ENCODE data around the gene KRTDAP.

Gene KRTDAP

GRCh38 chr19:35512831-35513627, 22.8 kb upstream of the KRTDAP start:
- FAIRE-seq, result no peak

DNA sequence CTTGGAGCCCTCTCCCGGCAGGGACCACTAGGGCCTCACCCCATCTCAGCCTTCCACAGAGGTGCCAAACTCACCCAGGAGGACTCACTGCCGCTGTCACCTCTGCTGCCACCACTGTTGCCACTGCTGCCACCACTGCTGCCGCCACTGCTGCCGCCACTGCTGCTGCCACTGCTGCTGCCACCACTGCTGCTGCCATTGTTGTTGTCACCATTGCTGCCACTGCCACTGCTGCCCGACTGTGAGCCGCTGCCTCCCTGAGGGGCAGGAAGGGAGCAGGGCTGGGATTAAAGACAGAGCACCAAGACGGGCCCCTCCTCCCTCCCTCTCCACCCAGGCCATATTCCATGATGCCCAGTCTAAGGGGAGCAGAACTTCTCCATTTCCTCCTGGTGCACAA, 21.1 kb upstream of the KRTDAP start:
- FAIRE-seq, result no peak

DNA sequence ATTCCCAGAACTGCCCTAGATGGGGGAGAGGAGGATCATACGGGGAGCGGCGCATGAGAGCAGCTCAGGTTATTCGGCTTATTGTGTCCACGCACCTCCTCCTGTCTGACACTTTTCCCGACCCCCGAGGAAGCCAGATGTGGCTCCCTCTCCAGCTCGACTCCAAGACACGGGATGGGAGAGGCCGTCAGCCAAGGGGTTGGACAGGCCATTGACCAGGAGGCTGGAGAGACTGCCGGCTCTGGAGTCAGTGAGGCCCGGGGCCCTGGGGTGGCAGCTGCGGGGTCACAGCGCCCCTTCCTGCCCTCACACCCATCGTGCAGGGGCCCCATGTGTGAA, 20.3 kb upstream of the KRTDAP start:
- no peak for FAIRE-seq

- FAIRE-seq, result peak; percentile 95
These were observed 19.8 kb upstream of the KRTDAP start for GRCh38 chr19:35509861-35510625.

DNA sequence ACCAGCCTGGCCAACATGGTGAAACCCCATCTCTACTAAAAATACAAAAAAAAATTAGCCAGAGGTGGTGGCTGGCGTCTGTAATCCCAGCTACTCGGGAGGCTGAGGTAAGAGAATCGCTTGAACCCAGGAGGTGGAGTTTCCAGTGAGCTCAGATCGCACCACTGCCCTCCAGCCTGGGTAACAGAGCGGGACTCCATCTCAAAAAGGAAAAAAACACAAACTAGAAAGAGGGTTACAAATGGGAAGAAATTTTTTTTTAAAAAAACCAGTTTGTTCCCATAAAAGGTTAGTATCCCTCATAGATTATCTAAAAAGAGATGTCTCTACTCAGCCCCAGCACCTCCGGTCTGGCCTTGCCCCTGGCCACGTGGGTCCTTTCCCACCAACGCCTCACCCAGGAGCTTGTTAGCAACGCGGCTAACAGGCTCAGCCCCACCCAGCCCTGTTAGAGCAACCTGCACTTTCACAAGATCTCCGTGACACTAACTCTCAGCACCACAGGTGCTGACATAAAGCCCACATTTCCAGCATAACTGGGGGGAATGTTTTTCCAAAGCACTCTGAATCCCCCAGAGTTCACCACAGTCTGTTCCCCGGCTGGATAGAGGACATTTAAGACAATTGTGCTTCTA, 18.9 kb upstream of the KRTDAP start:
- peak; percentile 80 for FAIRE-seq

GRCh38 chr19:35508129-35508528, 17.9 kb upstream of the KRTDAP start:
- FAIRE-seq, result no peak

DNA sequence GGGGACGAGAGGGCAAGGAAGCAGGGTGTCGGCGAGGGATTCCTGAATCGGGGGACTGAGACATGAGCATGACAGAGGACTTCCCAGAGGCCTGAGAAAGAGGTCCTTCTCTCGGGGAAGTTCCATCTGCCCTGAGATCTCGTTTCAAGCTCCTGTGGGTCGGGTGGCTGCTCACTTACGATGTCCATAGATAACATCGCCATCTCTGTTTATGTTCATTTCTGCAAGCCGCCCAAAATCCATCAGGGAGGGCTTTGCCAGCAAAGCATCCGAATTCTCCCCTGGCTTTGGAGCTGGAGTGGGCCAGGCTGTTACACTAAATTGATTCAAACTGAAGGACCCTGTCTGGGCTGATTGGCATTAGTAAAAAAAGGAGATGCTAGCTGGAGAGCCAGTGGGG, 17.3 kb upstream of the KRTDAP start:
- FAIRE-seq, result no peak

DNA sequence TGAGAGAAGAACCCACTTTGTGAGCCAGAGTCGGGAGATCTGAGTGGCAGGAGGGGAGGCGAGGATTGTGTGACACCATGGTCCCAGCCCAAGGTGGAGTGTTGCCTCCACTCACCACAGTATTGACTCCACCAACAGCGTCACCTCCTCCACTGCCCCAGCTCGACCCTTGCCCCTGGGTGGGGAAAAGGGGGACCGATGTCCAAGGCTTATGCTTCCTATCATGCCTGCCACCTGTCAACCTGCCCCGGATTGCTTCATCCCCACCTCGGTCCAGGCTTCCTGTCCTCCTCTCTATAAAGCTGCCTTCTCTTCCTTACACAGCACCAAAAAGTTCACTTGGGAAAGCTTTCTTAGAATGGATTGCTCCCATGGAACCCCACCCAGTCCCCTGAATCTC, 15.7 kb upstream of the KRTDAP start:
- no peak for FAIRE-seq

- no peak for FAIRE-seq
These were observed 12.5 kb upstream of the KRTDAP start for GRCh38 chr19:35502751-35503150.

GRCh38 chr19:35501684-35502083, 11.4 kb upstream of the KRTDAP start:
- no peak for FAIRE-seq

GRCh38 chr19:35500611-35501010, 10.3 kb upstream of the KRTDAP start:
- FAIRE-seq, result no peak

DNA sequence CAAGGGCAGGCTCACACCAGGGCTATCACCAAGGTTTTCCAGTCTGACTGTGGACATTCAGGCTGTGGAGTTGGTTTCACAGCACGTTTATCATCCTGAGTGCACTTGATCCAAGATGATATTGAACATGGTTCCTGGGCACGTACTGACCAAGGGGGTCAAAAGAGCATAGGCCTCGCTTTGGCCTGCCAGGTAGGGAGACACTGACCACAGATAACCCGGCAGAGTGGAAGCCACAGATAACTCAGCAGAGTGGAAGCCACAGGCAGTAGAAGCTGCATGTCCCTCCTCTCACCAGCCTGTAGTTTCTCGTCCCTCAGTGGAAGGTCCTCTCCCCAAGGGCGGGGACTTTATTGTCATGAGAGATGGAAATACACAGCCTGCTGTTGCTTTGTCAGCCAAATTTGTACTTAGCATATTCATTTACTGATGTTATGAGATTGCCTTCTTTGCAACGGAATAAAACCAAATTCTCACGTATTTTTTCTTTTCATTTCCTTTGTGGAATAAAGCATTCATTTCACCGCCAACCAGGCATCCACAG, 8.8 kb upstream of the KRTDAP start:
- no peak for FAIRE-seq

DNA sequence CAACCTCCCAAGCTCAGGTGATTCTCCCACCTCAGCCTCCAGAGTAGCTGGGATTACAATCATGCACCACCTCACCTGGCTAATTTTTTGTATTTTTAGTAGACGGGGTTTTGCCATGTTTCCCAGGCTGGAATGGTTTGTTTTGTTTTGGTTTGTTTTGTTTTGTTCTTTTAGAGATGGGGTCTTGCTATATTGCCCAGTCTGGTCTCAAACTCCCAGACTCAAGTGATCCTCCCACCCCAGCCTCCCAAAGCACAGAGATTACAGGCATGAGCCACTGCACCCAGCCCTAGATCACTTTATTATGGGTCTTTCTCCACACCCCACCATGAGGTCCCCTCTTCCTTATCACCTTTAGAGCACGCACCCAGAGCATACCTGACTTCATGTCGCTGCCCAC, 8.0 kb upstream of the KRTDAP start:
- FAIRE-seq, result no peak

DNA sequence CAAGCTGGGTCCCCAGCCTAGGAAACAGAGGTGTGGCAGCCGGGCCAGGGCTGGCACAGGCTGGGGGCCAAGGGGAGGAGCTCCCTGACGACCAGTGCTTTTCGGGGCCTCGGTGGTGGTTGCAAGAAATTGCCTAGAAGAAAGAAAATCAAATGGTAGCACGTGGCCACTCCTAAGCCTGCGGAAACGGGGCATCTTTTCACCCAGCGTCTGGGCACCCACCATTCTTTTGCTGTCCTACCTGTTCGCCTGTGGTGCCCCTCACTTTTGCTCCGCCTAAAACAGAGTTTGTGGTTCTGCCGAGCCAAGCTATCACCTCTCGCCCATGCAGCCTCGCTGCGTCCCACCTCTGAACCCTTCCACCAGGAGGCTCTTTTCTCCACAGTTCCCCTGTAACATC, 7.1 kb upstream of the KRTDAP start:
- FAIRE-seq, result no peak

- peak; percentile 27 for FAIRE-seq
These were observed 5.1 kb upstream of the KRTDAP start for GRCh38 chr19:35495107-35496064.

- FAIRE-seq, result no peak
These were observed 3.7 kb upstream of the KRTDAP start for GRCh38 chr19:35493971-35494370.

DNA sequence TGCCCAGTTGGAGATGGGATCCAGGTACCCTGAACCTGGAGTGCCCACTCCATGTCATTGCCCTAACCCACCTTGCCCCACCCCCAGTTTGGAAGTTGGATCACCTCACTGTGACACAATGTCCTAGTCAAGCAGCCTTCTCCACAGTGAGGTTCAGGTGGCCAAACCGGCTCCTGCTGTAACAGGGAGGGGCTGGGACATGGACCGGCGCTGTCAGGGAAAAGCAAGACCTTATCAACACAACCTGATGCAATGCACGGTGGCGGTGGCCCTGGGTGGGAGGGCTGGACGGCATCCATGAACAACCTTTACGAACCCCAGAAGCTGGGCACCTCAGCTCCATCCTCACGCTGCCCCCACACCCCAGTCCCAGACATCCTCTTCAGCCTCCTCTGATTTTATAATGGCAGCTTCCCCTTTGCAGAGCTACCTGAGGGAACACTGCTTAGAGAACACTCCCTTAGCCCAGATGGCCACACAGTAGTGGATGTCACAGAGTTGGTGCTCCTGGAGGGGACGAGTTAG, 1.6 kb upstream of the KRTDAP start:
- FAIRE-seq, result no peak

GRCh38 chr19:35488677-35489076, 1.6 kb downstream of the KRTDAP start:
- FAIRE-seq, result no peak

DNA sequence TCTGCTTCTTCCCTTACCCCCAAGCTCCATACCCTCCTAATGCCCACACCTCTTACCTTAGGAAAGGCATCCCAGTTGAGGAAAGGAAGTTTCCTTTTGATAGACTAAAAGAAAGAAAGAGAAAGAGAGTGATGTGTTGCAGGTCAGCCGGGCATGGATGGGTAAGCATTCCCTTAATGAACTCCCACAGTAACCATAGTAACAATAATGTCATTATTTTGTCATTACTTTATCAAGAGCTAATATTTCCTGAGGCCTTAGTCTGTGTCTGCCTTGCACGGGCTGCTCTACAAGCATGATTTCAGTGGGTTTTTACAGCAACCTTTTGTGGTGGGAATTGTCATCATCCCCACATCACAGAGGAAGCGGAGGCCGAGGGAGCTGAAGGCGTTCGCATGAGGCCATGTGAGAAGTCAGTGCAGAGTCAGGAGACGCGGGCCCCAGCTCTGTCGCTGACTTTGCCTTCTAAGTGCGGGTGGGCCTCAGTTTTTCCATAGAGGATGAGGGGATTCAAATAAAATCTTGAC, 2.5 kb downstream of the KRTDAP start:
- FAIRE-seq, result no peak

- no peak for FAIRE-seq
These were observed 4.0 kb downstream of the KRTDAP start for GRCh38 chr19:35486268-35486708.

DNA sequence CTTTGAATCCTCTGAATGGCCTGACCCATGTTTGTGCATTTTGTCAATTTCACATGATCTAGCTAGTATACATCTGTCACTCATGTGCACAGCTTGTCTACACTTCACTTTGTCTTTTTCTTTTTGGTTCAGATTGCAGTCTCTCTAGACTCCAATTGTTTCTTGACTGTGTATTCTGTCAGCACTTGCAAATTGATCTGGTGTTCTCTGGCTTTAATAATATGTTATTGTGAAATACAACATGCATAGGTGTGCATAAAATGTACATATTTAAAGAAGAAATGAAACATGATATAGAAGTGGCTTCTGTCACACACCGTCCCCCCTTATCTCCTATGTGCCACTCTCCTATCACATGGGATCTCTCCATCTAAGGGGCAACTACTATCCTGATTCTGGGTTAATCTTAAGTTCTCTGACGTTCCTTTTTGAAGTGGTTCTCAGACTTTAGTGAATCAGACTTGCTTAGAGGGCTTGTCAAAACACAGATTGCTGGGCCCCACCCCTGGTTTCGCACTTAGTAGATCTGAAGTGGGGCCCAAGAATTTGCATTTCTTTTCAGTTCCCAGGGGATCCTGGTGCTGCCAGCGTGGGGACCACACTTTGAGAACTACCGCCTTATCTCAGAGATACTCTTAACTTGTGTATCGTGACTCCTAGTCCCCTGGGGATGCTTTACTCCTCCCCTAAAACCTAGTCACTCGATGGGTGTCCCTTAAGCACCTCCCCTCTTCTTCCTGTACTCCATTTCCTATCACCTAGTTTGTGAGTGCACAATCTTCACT, 5.8 kb downstream of the KRTDAP start:
- FAIRE-seq, result no peak

Measured in G401.6 (cell line).